Amniotic stem cell (primary cell): ENCODE data around the gene PBX3.

Source experiments
- DNase-seq: peaks from one replicate; lab custom pipeline; 2025; lab: John Stamatoyannopoulos, UW

Gene PBX3

DNA sequence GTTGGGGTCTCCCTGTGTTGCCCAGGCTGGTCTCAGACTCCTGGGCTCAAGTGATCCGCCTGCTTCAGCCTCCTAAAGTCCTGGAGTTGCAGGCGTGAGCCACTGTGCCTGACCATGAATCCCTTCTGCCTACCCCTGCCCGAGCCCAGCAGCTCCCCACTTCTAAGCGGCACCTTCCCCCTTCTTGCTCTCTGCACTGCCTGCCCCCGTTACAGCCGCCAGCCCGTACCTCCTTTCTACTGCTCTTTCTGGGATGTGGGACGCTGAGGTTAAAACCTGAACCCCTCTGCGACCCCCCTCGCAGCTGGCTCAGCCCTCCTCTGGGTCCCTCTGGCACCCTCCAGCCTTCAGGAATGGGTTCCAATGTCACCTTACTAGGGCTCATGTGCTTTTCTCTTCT is 249.6 kb downstream of the PBX3 start:
- DNase-seq: no peak

DNA sequence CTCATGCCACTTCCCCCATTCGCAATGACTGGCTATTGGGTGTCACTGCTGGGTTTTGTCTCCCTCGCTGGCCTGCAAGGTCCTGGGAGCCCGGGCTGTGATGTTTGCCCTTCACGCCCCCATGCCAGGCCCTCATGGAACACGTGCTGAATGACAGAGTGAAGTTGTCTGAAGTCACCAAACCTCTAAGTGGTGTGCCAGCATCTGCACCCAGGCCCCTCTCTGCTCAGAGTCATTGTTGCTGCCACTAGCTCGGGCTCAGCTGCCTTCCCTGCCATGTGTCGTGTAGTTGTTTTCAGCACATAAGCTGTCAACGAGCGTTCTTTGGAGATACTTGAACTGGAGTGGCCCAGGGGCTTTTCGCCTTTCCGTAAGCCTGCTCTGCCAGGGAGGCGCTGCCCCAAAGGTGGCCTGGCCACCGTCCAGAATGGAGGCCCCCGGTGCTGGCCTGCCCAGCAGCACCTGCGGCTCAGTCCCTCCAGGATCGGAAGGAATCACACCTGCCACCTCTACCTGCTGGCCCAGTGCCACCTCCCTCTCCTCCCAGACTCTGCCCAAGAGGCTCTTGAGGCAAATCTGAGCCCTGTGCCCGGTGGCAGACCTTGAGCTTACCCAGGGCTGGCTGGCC is 250.1 kb downstream of the PBX3 start:
- no peak for DNase-seq

DNA sequence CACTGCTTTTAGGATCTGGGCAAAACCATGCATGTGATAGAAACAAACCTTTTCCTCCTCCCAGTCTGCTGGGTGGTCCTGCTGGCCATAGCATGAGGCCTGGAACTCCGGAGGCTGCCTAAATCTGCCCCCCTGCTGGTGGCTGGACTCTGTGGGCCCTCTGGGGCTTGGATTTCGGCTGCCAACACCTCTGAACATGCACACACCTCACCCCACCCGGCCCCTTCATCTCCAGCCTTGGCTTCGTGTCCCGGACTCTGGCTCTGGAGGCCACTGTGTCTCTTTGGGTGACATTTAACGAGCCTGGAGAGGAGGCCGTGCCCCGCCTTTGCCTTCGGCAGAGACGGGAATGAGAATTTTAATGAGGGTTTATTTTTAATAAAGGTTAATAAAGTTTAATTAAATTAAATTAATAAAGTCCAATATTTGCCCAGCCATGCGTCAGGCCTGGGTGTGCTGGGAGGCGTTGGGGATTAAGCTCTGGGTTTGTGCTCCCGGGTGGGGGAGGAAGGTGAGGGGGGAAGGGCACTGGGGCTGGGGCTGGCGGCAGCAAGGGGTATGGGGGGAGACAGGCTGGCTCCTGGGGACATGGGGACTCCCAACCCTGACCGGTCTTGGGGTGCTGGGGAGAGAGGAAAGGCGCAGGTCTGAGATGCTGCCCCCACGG is 251.8 kb downstream of the PBX3 start:
- no peak for DNase-seq

DNA sequence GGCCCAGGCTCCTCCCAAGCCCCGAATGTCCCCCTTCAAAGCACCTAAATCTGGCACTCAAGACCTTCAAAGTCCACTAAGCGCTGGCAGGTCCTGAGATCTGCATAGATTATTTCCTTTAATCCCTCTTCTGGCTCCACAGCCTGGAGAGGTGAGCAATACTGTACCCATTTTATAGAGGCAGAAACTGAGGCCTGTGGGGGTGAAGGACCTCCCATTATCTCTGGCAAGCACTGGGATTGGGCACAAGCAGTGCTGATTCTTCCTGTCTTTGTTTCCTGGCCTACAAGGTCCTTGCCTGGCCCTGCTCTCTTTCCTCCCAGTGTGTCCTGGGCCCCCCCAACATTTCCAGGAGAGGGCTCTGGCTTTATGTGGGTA is 252.3 kb downstream of the PBX3 start:
- DNase-seq: no peak

DNA sequence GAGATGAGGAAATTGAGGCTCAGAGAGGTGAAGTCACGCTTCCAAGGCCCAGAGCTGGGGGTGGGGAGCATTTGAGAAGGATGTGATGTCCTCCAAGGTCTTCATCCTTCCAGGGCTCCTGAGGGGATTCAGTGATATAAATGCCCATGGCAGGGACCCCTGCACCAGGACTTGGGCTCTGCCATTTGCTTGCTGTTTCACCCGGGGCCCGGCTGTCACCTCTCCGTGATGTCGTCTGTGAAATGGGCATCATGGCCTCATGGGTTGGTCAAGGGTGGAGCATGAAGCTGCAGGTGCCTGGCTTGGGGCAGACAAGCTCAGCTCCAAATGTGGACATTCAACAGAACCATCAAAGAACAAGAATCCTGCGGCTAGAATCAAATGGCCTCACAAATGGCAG is 253.1 kb downstream of the PBX3 start:
- DNase-seq: no peak

DNA sequence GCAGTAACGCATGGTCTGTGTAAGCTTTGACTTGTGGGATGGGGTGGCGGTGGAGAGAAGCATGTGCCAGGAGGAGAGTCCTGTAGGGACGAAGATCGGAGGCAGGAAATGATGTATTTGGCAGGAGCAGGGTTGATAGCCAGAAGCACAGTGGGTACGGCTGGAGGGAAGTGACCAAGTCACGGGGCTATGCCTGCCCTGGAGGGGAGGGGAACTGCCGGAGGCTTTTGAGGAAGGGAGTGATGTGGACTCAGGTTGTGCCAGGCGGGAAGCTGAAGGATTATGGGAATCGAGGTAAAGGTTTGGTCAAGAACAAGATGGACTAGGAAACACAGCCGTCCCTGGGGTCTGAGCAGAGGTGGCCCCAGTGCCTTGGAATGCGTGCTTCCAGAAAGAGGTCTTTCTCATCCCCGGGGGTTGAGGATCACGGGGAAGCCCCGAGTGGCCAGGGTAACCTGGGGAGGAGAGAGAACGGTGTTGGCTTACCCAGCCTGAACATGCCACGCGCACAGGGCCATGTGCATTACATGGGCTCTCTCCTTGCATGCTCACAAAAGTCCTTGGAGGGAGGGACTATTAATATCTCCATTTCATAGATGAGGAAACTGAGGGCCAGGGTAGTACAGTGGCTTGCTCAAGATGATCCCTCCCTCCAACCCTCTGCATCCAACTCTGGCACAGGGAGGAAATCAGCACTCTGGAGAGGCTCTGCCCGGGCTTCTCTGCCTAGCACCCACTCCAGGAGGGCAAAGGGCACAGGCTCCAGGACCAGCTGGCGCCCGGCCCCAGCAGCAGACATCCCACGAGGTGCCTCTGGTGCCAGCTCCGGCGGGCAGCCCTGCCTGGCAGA is 253.8 kb downstream of the PBX3 start:
- DNase-seq: no peak

DNA sequence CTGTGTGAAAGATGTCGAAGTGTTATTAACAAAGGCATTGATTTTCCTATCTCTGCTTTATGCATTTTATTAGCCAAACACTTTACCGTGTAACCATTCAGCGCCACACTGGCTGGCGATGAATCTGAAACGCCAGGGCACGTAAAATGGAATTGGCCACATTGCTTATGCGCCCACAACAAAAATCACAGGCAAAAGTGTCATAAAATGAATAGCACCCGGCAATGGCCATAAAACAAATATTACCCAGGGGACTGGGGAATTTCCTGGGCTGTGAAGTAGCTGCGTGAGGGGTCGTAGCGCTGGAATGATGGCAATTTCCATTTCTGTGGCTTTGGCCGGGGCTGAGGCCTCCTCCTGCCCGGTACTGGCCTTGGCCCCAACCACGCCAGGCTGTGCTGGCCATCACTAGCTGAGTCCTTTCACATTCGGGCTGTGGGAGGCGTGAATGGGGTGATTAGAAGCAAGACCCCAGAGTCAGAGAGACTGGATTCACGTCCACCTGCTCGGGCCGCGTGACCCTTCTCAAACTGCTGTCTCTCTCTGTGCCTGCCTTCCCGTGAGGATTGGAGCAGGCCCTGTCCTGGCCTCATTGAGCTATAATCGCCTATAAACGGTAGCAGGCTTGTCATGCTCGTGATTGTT is 254.5 kb downstream of the PBX3 start:
- no peak for DNase-seq

DNA sequence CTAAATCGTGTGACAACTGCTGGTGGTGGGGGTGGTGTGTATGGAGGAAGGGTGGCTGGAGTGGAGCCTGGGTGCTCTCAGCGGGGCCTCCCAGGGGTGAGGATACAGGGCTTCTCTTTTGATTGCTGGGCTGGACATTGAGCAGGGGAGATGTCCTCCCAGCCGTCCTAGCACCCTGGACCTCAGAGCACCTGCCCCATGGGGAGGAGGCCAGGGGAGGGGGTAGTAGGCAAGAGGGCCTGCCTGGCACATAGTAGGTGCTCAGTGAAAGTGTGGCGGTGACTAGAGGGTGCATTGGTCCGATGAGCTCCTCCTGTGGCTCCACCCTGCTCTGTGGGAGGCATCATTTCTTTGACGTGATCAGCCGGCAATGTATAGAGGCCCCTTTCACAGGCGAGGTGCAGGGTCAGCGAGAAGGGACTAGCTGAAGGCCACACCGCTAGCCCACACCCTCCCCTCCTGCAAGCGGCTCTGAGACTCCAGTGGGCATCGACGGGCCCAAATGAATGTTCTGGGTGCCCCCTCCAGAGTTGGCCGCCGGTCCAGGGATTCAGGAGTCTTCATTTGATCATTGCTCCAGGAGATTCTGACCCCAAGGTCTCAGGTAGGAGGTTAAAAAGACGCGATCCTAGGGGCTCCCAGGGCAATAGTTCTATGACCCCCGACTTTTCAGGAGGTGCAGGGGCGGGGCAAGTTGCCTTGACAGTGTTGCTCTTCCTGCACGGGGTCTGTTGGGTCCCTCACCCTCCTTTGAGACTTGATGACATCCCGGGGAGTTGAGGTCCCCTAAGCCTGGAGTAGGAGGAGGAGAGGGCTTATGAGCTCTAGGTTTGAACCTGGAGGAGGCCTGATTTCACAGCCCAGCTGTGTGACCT is 255.5 kb downstream of the PBX3 start:
- no peak for DNase-seq

DNA sequence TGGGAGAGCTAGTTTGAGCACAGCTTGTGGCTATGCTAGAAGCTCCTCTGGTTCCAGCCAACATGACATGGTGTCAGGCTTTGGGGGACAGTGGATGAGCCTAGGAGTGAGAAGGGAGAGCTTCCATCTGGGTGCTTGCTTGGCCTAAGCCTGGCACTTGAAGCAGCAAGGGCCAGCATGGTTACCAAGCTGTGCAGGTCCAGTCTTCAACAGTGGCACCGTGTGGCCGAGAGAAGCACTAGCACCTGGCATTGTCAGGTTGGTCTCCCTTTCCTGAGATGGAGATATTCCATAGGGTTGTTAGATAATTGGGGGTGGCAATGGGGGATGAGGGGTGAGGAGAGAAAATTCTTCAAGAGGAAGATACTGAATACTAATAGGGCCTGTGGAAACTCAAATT is 261.9 kb downstream of the PBX3 start:
- DNase-seq: no peak

DNA sequence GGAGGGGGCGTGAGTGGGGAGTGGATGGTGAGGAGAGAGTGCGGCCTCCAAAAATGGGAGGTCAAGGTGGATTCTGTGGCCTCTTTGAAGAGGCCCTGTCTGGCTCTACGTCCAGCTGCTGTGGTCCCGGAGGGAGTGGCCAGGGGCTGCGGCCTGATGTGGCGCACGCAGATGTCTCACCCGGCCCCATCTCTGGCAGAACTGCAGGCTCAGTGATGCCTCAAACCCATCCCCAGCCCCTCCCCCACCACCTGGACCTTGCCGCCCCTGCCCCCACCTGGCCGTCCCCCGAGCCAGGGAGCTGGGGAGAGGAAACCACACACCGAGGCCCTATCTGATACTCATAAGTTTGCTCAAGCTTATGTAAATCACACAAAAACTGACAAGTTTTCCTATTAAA is 267.6 kb downstream of the PBX3 start:
- no peak for DNase-seq

DNA sequence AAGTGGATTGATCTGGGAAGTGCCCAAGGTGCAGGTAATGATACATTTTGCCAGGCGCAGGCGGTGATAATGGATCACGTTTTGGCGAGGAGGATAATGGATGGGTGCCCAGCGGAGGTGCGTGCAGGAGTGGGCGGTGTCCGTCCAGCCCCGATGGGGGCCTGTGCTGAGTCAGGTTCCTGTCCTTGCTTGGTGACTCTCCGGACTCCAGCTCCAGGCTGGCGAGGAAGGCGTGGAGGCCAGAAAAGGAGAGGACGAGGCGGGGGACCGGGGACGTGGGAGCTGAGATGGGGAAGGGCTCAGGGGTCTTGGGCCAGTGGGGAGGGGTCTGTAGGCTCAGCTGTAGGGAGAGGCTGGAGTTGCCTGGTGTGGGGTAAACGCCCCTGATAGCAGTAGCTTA is 268.3 kb downstream of the PBX3 start:
- no peak for DNase-seq

DNA sequence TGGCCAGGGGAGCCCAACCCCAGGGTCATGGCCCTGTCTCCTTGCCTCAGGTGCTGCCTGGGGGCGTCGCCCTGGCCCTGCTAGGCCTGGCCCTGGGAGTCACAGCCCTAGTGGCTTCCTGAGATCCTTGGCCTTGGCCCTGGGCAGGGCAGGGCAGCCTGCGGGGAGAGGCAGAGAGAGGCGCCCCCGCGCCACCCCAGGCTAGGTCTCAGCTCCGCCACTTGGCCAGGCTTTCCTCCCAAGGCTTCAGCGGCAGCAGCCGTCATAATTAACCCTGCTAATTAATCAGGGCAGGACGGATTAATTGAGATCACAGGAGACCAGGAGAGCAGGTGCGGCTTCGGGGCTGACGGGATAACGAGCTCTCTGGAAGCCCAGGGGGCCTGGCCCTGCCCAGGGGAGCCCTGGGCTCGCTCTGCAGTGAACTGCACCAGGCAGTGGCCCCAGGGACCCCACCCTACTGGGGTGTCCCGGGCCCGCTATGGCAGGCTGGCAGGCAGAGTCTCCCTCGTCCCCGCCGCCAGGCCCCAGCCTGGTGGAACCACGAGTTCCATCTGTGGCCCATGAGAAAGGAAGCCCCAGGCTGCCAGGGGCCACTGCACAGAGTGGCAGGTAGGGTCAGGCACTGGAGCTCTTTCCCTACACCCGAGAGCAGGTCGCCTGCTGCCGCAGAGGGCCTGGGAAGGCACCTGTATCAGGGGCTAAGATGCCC is 269.6 kb downstream of the PBX3 start:
- no peak for DNase-seq
